ENCODE data around the gene SLC25A18.
"Not testable (repeated sequence)": the region's sequence is repeated elsewhere in the genome, so short reads cannot be mapped to it uniquely, and the experiment has no call there.

Gene SLC25A18

GRCh38 chr22:17554814-17555213 lies 8.5 kb upstream of the SLC25A18 start:
- Histone ChIP-seq H3K18ac (ENCODE audit: low read length) (no peak overlapping the region), H3K4ac (ENCODE audit: low read depth, low read length) (no peak overlapping the region), H3K79me1 (ENCODE audit: low read length) (no peaks in the 10 kb centered on the region), H4K8ac (ENCODE audit: low read depth, low read length) (no peak overlapping the region), H2BK120ac (ENCODE audit: insufficient read depth, low read length, poor library complexity) (no peak overlapping the region), H3K36me3 (ENCODE audit: control insufficient read depth in 1 of 2, insufficient read depth in 2 of 2, low read length in 2 of 2) (peaks cover 5 to 9% of the 10 kb centered on the region in 2 experiments), H3K4me2 (ENCODE audit: low read length) (no peak overlapping the region), H2BK5ac (ENCODE audit: low read depth, low read length, poor library complexity) (no peak overlapping the region), H3K27ac (ENCODE audit: low read depth, low read length) (no peak overlapping the region), H3K79me2 (ENCODE audit: control insufficient read depth, insufficient read depth, low read length, poor library complexity) (no peaks in the 10 kb centered on the region), H3K23ac (ENCODE audit: low read length) (no peak overlapping the region), H3K27me3 (ENCODE audit: insufficient read depth, low read length) (no peaks in the 10 kb centered on the region), H4K12ac (ENCODE audit: low read depth, low read length) (no peak overlapping the region), H3K4me3 (ENCODE audit: low read depth, low read length) (no peak overlapping the region), H2AK5ac (ENCODE audit: low read length) (no peak overlapping the region), H3K14ac (ENCODE audit: low read length) (no peak overlapping the region), H2BK12ac (ENCODE audit: low read length) (no peak overlapping the region), H3K9me3 (ENCODE audit: insufficient read depth, low read depth, low read length) (no peaks in the 10 kb centered on the region), H4K91ac (ENCODE audit: low read depth, low read length) (no peak overlapping the region), H3K4me1 (ENCODE audit: control insufficient read depth in 1 of 2, insufficient read depth in 2 of 2, low read length in 2 of 2) (no peaks in the 10 kb centered on the region), H2AFZ (ENCODE audit: insufficient read depth, low read length, poor library complexity) (no peak overlapping the region), H3K9ac (ENCODE audit: low read length) (no peak overlapping the region)
- no CpG with 5 or more reads among the region's 4 CpGs for WGBS (ENCODE audit: extremely low coverage, insufficient coverage, insufficient read length)
- no peak for DNase-seq

GRCh38 chr22:17559188-17559587 lies 4.1 kb upstream of the SLC25A18 start:
- no peaks in the 10 kb centered on the region for H3K9me3 ChIP-seq (ENCODE audit: insufficient read depth, low read depth, low read length)
- H3K9ac ChIP-seq (ENCODE audit: low read length) = no peak overlapping the region
- H3K18ac ChIP-seq (ENCODE audit: low read length) = no peak overlapping the region
- peaks cover 2% of the 10 kb centered on the region for H3K79me1 ChIP-seq (ENCODE audit: low read length)
- no peak overlapping the region for H3K23ac ChIP-seq (ENCODE audit: low read length)
- no peak overlapping the region for H4K91ac ChIP-seq (ENCODE audit: low read depth, low read length)
- peaks cover 3 to 4% of the 10 kb centered on the region in 2 experiments for H3K4me1 ChIP-seq (ENCODE audit: control insufficient read depth in 1 of 2, insufficient read depth in 2 of 2, low read length in 2 of 2)
- no peak overlapping the region for H2AK5ac ChIP-seq (ENCODE audit: low read length)
- H3K4me3 ChIP-seq (ENCODE audit: low read depth, low read length) = no peak overlapping the region
- no peak overlapping the region for H3K4me2 ChIP-seq (ENCODE audit: low read length)
- H2BK12ac ChIP-seq (ENCODE audit: low read length) = no peak overlapping the region
- no peak overlapping the region for H2BK5ac ChIP-seq (ENCODE audit: low read depth, low read length, poor library complexity)
- H4K8ac ChIP-seq (ENCODE audit: low read depth, low read length) = no peak overlapping the region
- H4K12ac ChIP-seq (ENCODE audit: low read depth, low read length) = no peak overlapping the region
- H3K79me2 ChIP-seq (ENCODE audit: control insufficient read depth, insufficient read depth, low read length, poor library complexity) = no peaks in the 10 kb centered on the region
- WGBS (ENCODE audit: extremely low coverage, insufficient coverage, insufficient read length) = no CpG with 5 or more reads among the region's 10 CpGs
- no peak for DNase-seq
- H3K36me3 ChIP-seq (ENCODE audit: control insufficient read depth in 1 of 2, insufficient read depth in 2 of 2, low read length in 2 of 2) = peaks cover 0 to 2% of the 10 kb centered on the region in 2 experiments
- no peak overlapping the region for H3K27ac ChIP-seq (ENCODE audit: low read depth, low read length)
- H2AFZ ChIP-seq (ENCODE audit: insufficient read depth, low read length, poor library complexity) = no peak overlapping the region
- H3K14ac ChIP-seq (ENCODE audit: low read length) = no peak overlapping the region
- no peak overlapping the region for H3K4ac ChIP-seq (ENCODE audit: low read depth, low read length)
- H3K27me3 ChIP-seq (ENCODE audit: insufficient read depth, low read length) = no peaks in the 10 kb centered on the region
- no peak overlapping the region for H2BK120ac ChIP-seq (ENCODE audit: insufficient read depth, low read length, poor library complexity)

DNA sequence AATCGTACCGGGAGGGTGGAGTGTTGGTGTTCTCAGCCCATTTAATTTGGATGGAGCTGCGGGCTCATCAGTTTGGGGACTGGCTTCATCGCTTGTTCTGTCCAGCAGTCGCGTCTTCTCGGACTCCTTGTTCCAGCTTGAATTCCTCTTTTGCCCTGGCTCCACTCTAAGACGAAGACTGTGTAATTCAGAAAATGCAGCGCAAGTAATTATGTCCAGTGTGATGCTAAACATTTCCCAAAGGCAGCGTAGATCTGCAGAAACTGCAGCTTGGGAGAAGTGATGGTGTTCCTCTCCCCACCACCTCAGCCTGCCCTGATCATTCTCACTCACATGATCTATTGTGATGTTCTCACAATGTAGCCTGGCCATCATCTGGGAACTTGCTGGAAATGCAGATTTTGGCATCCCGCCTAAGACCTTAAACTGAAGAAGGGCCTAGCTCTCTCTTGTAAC lies 666 bp downstream of the SLC25A18 start:
- Histone ChIP-seq H3K9ac (ENCODE audit: low read length) (no peak overlapping the region), H2BK12ac (ENCODE audit: low read length) (no peak overlapping the region), H3K36me3 (ENCODE audit: control insufficient read depth in 1 of 2, insufficient read depth in 2 of 2, low read length in 2 of 2) (peaks cover 0 to 2% of the 10 kb centered on the region in 2 experiments), H4K8ac (ENCODE audit: low read depth, low read length) (no peak overlapping the region), H3K27ac (ENCODE audit: low read depth, low read length) (no peak overlapping the region), H3K4me2 (ENCODE audit: low read length) (no peak overlapping the region), H2AFZ (ENCODE audit: insufficient read depth, low read length, poor library complexity) (no peak overlapping the region), H3K4me1 (ENCODE audit: control insufficient read depth in 1 of 2, insufficient read depth in 2 of 2, low read length in 2 of 2) (peaks cover 3 to 4% of the 10 kb centered on the region in 2 experiments), H3K23ac (ENCODE audit: low read length) (no peak overlapping the region), H3K9me3 (ENCODE audit: insufficient read depth, low read depth, low read length) (no peaks in the 10 kb centered on the region), H3K79me2 (ENCODE audit: control insufficient read depth, insufficient read depth, low read length, poor library complexity) (peaks cover 3% of the 10 kb centered on the region), H3K18ac (ENCODE audit: low read length) (no peak overlapping the region), H2BK120ac (ENCODE audit: insufficient read depth, low read length, poor library complexity) (no peak overlapping the region), H2BK5ac (ENCODE audit: low read depth, low read length, poor library complexity) (no peak overlapping the region), H4K91ac (ENCODE audit: low read depth, low read length) (no peak overlapping the region), H3K27me3 (ENCODE audit: insufficient read depth, low read length) (no peaks in the 10 kb centered on the region), H3K4ac (ENCODE audit: low read depth, low read length) (no peak overlapping the region), H3K4me3 (ENCODE audit: low read depth, low read length) (no peak overlapping the region), H3K14ac (ENCODE audit: low read length) (no peak overlapping the region), H2AK5ac (ENCODE audit: low read length) (no peak overlapping the region), H4K12ac (ENCODE audit: low read depth, low read length) (no peak overlapping the region), H3K79me1 (ENCODE audit: low read length) (peaks cover 2% of the 10 kb centered on the region)
- DNase-seq = no peak
- no CpG with 5 or more reads among the region's 11 CpGs for WGBS (ENCODE audit: extremely low coverage, insufficient coverage, insufficient read length)

GRCh38 chr22:17566016-17566687 lies 2.9 kb downstream of the SLC25A18 start:
- WGBS (ENCODE audit: extremely low coverage, insufficient coverage, insufficient read length) = no CpG with 5 or more reads among the region's 19 CpGs
- H2AK5ac ChIP-seq (ENCODE audit: low read length); H4K8ac ChIP-seq (ENCODE audit: low read depth, low read length); H3K18ac ChIP-seq (ENCODE audit: low read length); H3K4me2 ChIP-seq (ENCODE audit: low read length); H2BK5ac ChIP-seq (ENCODE audit: low read depth, low read length, poor library complexity); H3K27ac ChIP-seq (ENCODE audit: low read depth, low read length); H3K9me3 ChIP-seq (ENCODE audit: insufficient read depth, low read depth, low read length); H3K27me3 ChIP-seq (ENCODE audit: insufficient read depth, low read length); H3K14ac ChIP-seq (ENCODE audit: low read length); H3K4ac ChIP-seq (ENCODE audit: low read depth, low read length); H4K12ac ChIP-seq (ENCODE audit: low read depth, low read length); H3K4me3 ChIP-seq (ENCODE audit: low read depth, low read length); H3K9ac ChIP-seq (ENCODE audit: low read length); H4K91ac ChIP-seq (ENCODE audit: low read depth, low read length); H3K23ac ChIP-seq (ENCODE audit: low read length); DNase-seq; H3K79me2 ChIP-seq (ENCODE audit: control insufficient read depth, insufficient read depth, low read length, poor library complexity); H3K36me3 ChIP-seq (ENCODE audit: control insufficient read depth in 1 of 2, insufficient read depth in 2 of 2, low read length in 2 of 2); H2AFZ ChIP-seq (ENCODE audit: insufficient read depth, low read length, poor library complexity); H3K79me1 ChIP-seq (ENCODE audit: low read length): not testable (repeated sequence)
- peaks cover 9 to 20% of the 10 kb centered on the region in 2 experiments for H3K4me1 ChIP-seq (ENCODE audit: control insufficient read depth in 1 of 2, insufficient read depth in 2 of 2, low read length in 2 of 2)
- H2BK120ac ChIP-seq (ENCODE audit: insufficient read depth, low read length, poor library complexity) = peak overlapping the region; percentile 17
- H2BK12ac ChIP-seq (ENCODE audit: low read length) = peak overlapping the region; percentile 32

Data from trophoblast cell (in vitro differentiated cells and primary cell).